K562 (cell line): ENCODE measurements around the gene SDSL. TPM values are rescaled to one million over a fixed set of nuclear protein-coding genes. Genes with fewer than 3 reads are reported as not detected.

ENCODE experiments used
- ATAC-seq: fragments of 200-7000 bp; cut with Tn5 transposase; 3 replicates; pipeline ENCODE4 v1.9.1; 2020; ENCODE audit warnings: moderate library complexity
- BruUV-seq: library from RNA; stranded (reverse); fragments of 400-500 nt; replicated peaks from 2 replicates; lab custom pipeline; 2021; lab: Mats Ljungman, UMichigan
- CTCF ChIA-PET: fragments of 300-600 bp; formaldehyde crosslinking; extraction: SDS; loops from one replicate; lab custom pipeline; 2021; ENCODE audit warnings: low intra/inter-chr PET ratio; lab: Yijun Ruan, JAX
- POLR2A ChIA-PET: fragments of 300-600, 350-650 bp; sonication (Branson Sonifier 250); formaldehyde crosslinking; extraction: SDS; loops from one replicate; lab custom pipeline; 2021; ENCODE audit warnings: antibody characterized with exemption, inconsistent platforms; lab: Yijun Ruan, JAX
- DNase-seq, 4 experiments: peaks; one replicate each; pipeline versions ENCODE4 v3.0.0 to v3.0.0-alpha.2; 2011 to 2018; ENCODE audit warnings: low spot score in 3 of 4, mixed read lengths in 3 of 4; ENCODE audit errors: extremely low read depth in 1 of 4
- FAIRE-seq: peaks from 2 replicates; lab custom pipeline; 2011; peaks lifted over from hg19 to GRCh38; lab: Jason Lieb, UNC
- H2AFZ ChIP-seq: 2 replicates; pipeline ENCODE4 v1.6.0; 2011; ENCODE audit warnings: low read depth, low read length, control low read depth, inconsistent platforms
- H3K27ac ChIP-seq: fragments of 200-600 bp; 3 replicates; pipeline ENCODE4 v1.8.0; 2011; ENCODE audit warnings: low read depth, mild to moderate bottlenecking, control low read depth, inconsistent platforms, low read length, moderate library complexity, mixed read lengths; ENCODE audit errors: extremely low read depth
- H3K27me3 ChIP-seq, 2 experiments: fragments of 300-600 bp in 1 of 2; 2 replicates in 1 of 2; 3 replicates in 1 of 2; pipeline versions ENCODE4 v1.6.0 to v1.8.0; 2011; ENCODE audit warnings: inconsistent platforms in 2 of 2, low read length in 2 of 2, mild to moderate bottlenecking in 1 of 2, mixed read lengths in 1 of 2, moderate library complexity in 1 of 2; ENCODE audit not compliant: control insufficient read depth in 2 of 2, insufficient read depth in 2 of 2
- H3K36me3 ChIP-seq: fragments of 300-600 bp; 3 replicates; pipeline ENCODE4 v1.8.0; 2011; ENCODE audit warnings: mild to moderate bottlenecking, low read length, inconsistent platforms; ENCODE audit not compliant: control insufficient read depth, insufficient read depth
- H3K4me1 ChIP-seq, 2 experiments: fragments of 200-600 bp in 1 of 2; replicated peaks in 1 of 2; 2 replicates in 1 of 2; 3 replicates in 1 of 2; pipeline versions ENCODE4 v1.5.1 to v1.8.0; 2011; ENCODE audit warnings: inconsistent platforms in 2 of 2, low read length in 2 of 2, mild to moderate bottlenecking in 1 of 2, mixed read lengths in 1 of 2, moderate library complexity in 1 of 2; ENCODE audit not compliant: control insufficient read depth in 2 of 2, insufficient read depth in 2 of 2
- H3K4me2 ChIP-seq: 2 replicates; pipeline ENCODE4 v1.6.1; 2011; ENCODE audit warnings: low read length, control low read depth, inconsistent platforms, mixed read lengths; ENCODE audit not compliant: insufficient read depth
- H3K4me3 ChIP-seq: fragments of 200-600 bp; sonication (generic), shearing (Covaris generic); 2 replicates; pipeline ENCODE4 v1.5.1; 2016; ENCODE audit warnings: control low read depth, inconsistent platforms
- H3K79me2 ChIP-seq: fragments of 200-600 bp; 3 replicates; pipeline ENCODE4 v1.8.0; 2011; ENCODE audit warnings: low read length, inconsistent platforms; ENCODE audit not compliant: control insufficient read depth, insufficient read depth
- H3K9ac ChIP-seq, 2 experiments: 2 replicates each; pipeline versions ENCODE4 v1.6.0 to v1.6.1; 2011; ENCODE audit warnings: low read depth in 2 of 2, low read length in 2 of 2, control low read depth in 1 of 2, inconsistent platforms in 1 of 2, mild to moderate bottlenecking in 1 of 2, mixed read lengths in 1 of 2; ENCODE audit not compliant: insufficient read depth in 1 of 2
- H3K9me1 ChIP-seq: one replicate; pipeline ENCODE4 v1.6.0; 2011; ENCODE audit warnings: inconsistent platforms, mild to moderate bottlenecking, low read length, moderate library complexity; ENCODE audit not compliant: control insufficient read depth, insufficient read depth
- H3K9me3 ChIP-seq: replicated peaks from 2 replicates; pipeline ENCODE4 v1.5.1; 2011; ENCODE audit warnings: low read depth, low read length, inconsistent platforms; ENCODE audit not compliant: control insufficient read depth, insufficient read depth
- H4K20me1 ChIP-seq: replicated peaks from 2 replicates; pipeline ENCODE4 v1.6.1; 2011; ENCODE audit warnings: low read length, inconsistent platforms, mixed read lengths; ENCODE audit not compliant: control insufficient read depth, insufficient read depth
- CBFA2T2 ChIP-seq: fragments of 450-650 bp; conservative IDR thresholded peaks from 2 replicates; pipeline ENCODE4 v1.6.1; 2017; ENCODE audit warnings: mild to moderate bottlenecking
- REST ChIP-seq, 2 experiments: fragments of 450-650 bp; formaldehyde crosslinking in 1 of 2; IDR thresholded peaks; 2 replicates each; pipeline versions ENCODE4 v1.4.0 to v1.6.1; 2014 to 2020; ENCODE audit warnings: mild to moderate bottlenecking in 2 of 2, borderline replicate concordance in 1 of 2, low read depth in 1 of 2
- WGBS: fragments of 100-300 bp; shearing (Covaris generic); methylation state at CpG from one replicate; pipeline ENCODE4 v1.1.6; 2016; ENCODE audit warnings: low coverage, mixed read lengths; ENCODE audit not compliant: insufficient coverage; ENCODE audit errors: missing lambda C conversion rate; 5-methylcytosine and 5-hydroxymethylcytosine counted together
- in situ Hi-C: fragments of 300-500 bp; cut with MboI; formaldehyde crosslinking; loops from 4 replicates; pipeline ENCODE4 v1.15.0; 2018; ENCODE audit warnings: inconsistent platforms, mixed read lengths
- intact Hi-C: fragments of 100-400 bp; cut with micrococcal nuclease; formaldehyde crosslinking; loops from 2 replicates; pipeline ENCODE4 v1.14.2; 2022
- polyA plus RNA-seq, 8 experiments: library from polyadenylated mRNA; depleted of rRNA in 4 of 8; stranded (reverse) in 5 of 8; unstranded in 3 of 8; fragments of >200 nt; fragmentation: Nextera tagmentation in 2 of 8; fragmentation: Illumina TruSeq in 1 of 8; extraction: Ambion mirVana in 2 of 8; extraction: Trizol in 1 of 8; gene quantifications; 2 replicates each; pipeline versions ENCODE4 v1.2.1 to v1.2.3, GENCODE V29; 2011 to 2014; ENCODE audit warnings: inconsistent platforms in 1 of 8, missing spikeins in 1 of 8
- total RNA-seq, 7 experiments: library from RNA; depleted of rRNA in 6 of 7; stranded (reverse); fragments of >200 nt in 6 of 7; fragmentation: Illumina TruSeq in 2 of 7; extraction: Trizol in 2 of 7; gene quantifications; 2 replicates each; pipeline versions ENCODE4 v1.2.1 to v1.2.3, GENCODE V29; 2011 to 2021; ENCODE audit warnings: low replicate concordance in 1 of 7

The SDSL gene
- total and polyA plus RNA-seq, 9 of the 15 experiments (the other 6 are each of a cell fraction or from before 2014, with no cell fraction given) = 0.31 to 11.0 (median 7.4) TPM

GRCh38 chr12:113435367-113435766, 13.2 kb downstream of the SDSL start:
- H2AFZ ChIP-seq = no peak overlapping the region
- no peak for DNase-seq
- in situ Hi-C loops (no loop called here), intact Hi-C loops (no loop called here)
- H3K4me2 ChIP-seq = no peak overlapping the region
- TF ChIP-seq REST (IDR thresholded peaks at IDR 0.05; ENCODE audit: borderline replicate concordance) (0 out of 2 replicates have a peak, but pooled peaks have one; percentile 8), REST (CRISPR knock-in tag; IDR thresholded peaks at IDR 0.05; ENCODE audit: low read depth) (no peak), CBFA2T2 (no peak)
- ATAC-seq = no peak
- H3K36me3 ChIP-seq = no peaks in the 10 kb centered on the region
- ChIA-PET CTCF (no interaction called here), POLR2A (interaction anchor here (0.6 kb wide), 1 partner anchor 208 kb away, joined by 3 read pairs; no protein-coding TSS in a partner anchor)
- H3K9ac ChIP-seq = no peak overlapping the region
- BruUV-seq = no TSS peak
- H3K4me3 ChIP-seq = no peak overlapping the region
- no peaks in the 10 kb centered on the region for H3K9me1 ChIP-seq
- peaks cover 3 to 18% of the 10 kb centered on the region in 2 experiments; a peak in 3 of 5 replicates for H3K27me3 ChIP-seq
- 7% methylated on average over 3 of the region's 5 CpGs for WGBS
- no peak for FAIRE-seq
- H3K79me2 ChIP-seq = no peaks in the 10 kb centered on the region
- H4K20me1 ChIP-seq = no peaks in the 10 kb centered on the region
- no peak overlapping the region for H3K27ac ChIP-seq
- H3K4me1 ChIP-seq = peaks cover 0 to 3% of the 10 kb centered on the region in 2 experiments; a peak in 1 of 5 replicates
- no peaks in the 10 kb centered on the region for H3K9me3 ChIP-seq
